ENCODE measurements around the gene MSX2. TPM values are rescaled to one million over a fixed set of nuclear protein-coding genes. Genes with fewer than 3 reads are reported as not detected.

MSX2 gene
- total and polyA plus RNA-seq, 4 donors: 0.34 to 2.1 (median 0.80) TPM

DNA sequence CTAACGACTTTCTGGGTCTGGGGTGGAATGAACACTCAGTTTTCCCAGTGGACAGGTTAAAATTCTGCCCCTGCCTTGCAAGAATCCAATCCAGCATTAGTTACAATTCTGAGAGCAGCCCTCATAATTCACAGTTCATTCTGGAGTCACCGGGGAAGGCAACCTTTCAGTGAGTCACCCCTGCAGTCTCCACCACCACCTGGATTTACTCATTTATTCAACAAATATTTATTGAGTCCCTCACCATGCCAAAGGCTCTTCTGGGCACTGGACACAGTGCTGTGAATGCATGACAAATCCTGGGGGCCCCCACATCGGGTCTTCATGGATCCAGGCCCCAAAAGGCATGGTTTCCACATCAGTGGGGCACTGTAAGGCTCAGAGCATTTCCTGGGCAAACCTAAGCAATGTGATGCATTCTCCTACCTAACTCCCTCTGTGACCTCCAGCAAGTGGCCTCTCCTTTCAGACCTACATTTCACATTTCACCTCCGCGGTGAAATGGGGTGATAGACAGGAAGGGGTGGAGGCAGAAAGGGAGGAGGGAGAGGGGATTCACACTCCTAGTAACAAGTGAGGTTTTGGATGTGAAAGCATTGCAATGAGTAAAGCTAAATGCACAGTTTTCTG lies 6.4 kb upstream of the MSX2 start:
- Histone ChIP-seq H3K27ac (ENCODE audit: low read depth in 1 of 2, low read length in 1 of 2) (no peak overlapping the region), H3K4me3 (no peak overlapping the region), H3K4me1 (ENCODE audit: control insufficient read depth in 5 of 5, insufficient read depth in 5 of 5, low read length in 5 of 5) (peaks cover 0 to 13% (median 2%) of the 10 kb centered on the region in 5 donors), H3K9me3 (ENCODE audit: control insufficient read depth in 4 of 4, insufficient read depth in 3 of 4, low read length in 3 of 4) (peaks cover 0 to 1% (median 0%) of the 10 kb centered on the region in 4 donors), H3K9ac (ENCODE audit: insufficient read depth in 1 of 2, low read length in 2 of 2) (no peak overlapping the region), H3K36me3 (ENCODE audit: control insufficient read depth in 4 of 4, insufficient read depth in 4 of 4, low read length in 4 of 4) (no peaks in the 10 kb centered on the region), H3K27me3 (ENCODE audit: control insufficient read depth in 3 of 3, insufficient read depth in 3 of 3, low read length in 2 of 3) (peaks cover 4 to 87% (median 55%) of the 10 kb centered on the region in 3 donors)
- WGBS, 2 donors: 22 to 23% methylated on average over 5 of the region's 5 CpGs
- TF ChIP-seq, protein P1, sequence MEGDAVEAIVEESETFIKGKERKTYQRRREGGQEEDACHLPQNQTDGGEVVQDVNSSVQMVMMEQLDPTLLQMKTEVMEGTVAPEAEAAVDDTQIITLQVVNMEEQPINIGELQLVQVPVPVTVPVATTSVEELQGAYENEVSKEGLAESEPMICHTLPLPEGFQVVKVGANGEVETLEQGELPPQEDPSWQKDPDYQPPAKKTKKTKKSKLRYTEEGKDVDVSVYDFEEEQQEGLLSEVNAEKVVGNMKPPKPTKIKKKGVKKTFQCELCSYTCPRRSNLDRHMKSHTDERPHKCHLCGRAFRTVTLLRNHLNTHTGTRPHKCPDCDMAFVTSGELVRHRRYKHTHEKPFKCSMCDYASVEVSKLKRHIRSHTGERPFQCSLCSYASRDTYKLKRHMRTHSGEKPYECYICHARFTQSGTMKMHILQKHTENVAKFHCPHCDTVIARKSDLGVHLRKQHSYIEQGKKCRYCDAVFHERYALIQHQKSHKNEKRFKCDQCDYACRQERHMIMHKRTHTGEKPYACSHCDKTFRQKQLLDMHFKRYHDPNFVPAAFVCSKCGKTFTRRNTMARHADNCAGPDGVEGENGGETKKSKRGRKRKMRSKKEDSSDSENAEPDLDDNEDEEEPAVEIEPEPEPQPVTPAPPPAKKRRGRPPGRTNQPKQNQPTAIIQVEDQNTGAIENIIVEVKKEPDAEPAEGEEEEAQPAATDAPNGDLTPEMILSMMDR (IDR thresholded peaks at IDR 0.05; ENCODE audit: control extremely low read depth, extremely low read depth): no peak
- no peak for ATAC-seq (ENCODE audit: insufficient read depth, low FRiP score)
- no peak for DNase-seq

DNA sequence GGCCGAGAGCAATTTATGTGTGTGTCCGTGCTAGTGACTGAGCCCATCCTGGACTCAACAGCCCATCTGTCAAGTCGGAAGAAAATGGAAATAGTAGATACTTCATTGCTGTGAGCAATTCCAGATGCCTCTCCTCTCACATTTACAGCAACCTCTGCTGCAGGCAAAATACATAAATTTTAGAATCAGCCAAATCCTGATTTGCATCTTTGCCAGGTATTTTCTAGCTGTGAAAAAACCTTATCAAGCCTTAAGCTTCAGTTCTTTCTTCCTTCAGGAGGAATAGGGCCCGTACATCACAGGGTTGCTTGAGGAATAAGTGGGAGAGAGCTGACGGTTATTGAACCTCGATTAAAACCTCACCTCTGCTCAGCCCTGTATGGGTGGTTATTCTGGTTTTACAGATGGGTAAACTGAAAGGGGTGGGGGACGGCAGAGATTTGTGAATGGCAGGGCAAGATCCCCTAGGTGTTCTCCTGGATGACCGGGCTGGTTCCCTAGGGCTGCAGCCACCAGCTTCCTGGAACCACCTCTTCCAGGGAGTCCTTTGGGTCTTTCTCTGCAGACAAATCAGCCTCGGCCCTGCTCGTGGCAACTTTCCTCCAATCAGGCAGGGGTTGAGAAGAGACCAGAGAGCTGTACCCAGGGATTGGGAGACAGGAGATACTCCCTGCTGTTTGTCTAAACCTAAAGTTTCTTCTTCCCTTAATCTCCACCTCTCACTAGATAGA lies 5.3 kb upstream of the MSX2 start:
- DNase-seq: no peak
- Histone ChIP-seq H3K9ac (ENCODE audit: insufficient read depth in 1 of 2, low read length in 2 of 2) (no peak overlapping the region), H3K27me3 (ENCODE audit: control insufficient read depth in 3 of 3, insufficient read depth in 3 of 3, low read length in 2 of 3) (peaks cover under 1 to 92% (median 63%) of the 10 kb centered on the region in 3 donors), H3K9me3 (ENCODE audit: control insufficient read depth in 4 of 4, insufficient read depth in 3 of 4, low read length in 3 of 4) (peaks cover 0 to 1% (median 0%) of the 10 kb centered on the region in 4 donors), H3K4me1 (ENCODE audit: control insufficient read depth in 5 of 5, insufficient read depth in 5 of 5, low read length in 5 of 5) (peaks cover 0 to 13% (median 2%) of the 10 kb centered on the region in 5 donors), H3K27ac (ENCODE audit: low read depth in 1 of 2, low read length in 1 of 2) (no peak overlapping the region), H3K4me3 (no peak overlapping the region), H3K36me3 (ENCODE audit: control insufficient read depth in 4 of 4, insufficient read depth in 4 of 4, low read length in 4 of 4) (no peaks in the 10 kb centered on the region)
- 19 to 30% methylated on average over 10 of the region's 10 CpGs for WGBS, 2 donors
- TF ChIP-seq, protein P1 (IDR thresholded peaks at IDR 0.05; ENCODE audit: control extremely low read depth, extremely low read depth): no peak
- ATAC-seq (ENCODE audit: insufficient read depth, low FRiP score): no peak

DNA sequence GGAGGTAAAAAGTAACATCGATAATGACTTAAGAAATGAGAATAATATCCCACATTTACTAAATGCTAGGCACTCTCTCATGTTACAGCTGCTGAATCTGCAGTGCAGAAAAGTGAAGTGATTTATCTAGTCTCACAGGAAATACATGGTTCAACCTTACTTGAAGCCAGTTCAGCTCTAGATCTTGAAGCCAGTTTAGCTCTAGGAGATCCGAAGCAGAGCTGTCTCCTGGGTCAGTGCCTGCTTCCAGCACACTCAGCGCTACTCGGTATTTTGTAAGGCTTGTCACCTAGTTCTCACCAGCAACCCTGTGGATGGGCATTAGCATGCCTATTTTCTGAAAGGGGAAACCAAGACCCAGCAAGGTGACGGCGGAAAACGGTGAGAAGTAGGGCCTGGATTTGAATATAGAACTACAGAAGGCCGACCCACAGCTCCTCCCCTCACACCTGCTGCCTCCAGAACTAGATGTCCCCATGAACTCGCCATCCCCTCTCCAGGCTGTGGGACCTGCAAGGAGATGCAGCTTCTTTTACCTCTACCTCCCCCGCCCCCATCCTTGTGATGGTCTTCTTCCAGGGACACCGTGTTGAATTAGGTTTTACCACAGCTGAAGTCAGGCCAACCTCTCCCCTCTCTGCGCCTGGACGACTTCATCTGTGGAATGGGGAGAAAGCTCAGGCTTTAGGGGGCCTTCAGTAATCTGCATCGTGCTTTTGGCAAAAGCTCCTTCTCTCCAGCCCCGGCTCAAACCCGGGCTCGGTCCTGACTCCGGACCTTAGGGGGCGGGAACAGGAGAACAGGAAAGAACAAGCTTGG lies 4.4 kb upstream of the MSX2 start:
- no peak for DNase-seq

More for the DNA sequence above, 4.4 kb upstream of the MSX2 start:
- TF ChIP-seq, protein P1 (IDR thresholded peaks at IDR 0.05; ENCODE audit: control extremely low read depth, extremely low read depth): no peak
- H3K36me3 ChIP-seq (ENCODE audit: control insufficient read depth in 4 of 4, insufficient read depth in 4 of 4, low read length in 4 of 4): no peaks in the 10 kb centered on the region
- H3K9ac ChIP-seq (ENCODE audit: insufficient read depth in 1 of 2, low read length in 2 of 2): no peak overlapping the region
- H3K27ac ChIP-seq (ENCODE audit: low read depth in 1 of 2, low read length in 1 of 2): no peak overlapping the region
- peaks cover 4 to 88% (median 65%) of the 10 kb centered on the region in 3 donors for H3K27me3 ChIP-seq (ENCODE audit: control insufficient read depth in 3 of 3, insufficient read depth in 3 of 3, low read length in 2 of 3)
- no peak overlapping the region for H3K4me3 ChIP-seq
- H3K4me1 ChIP-seq (ENCODE audit: control insufficient read depth in 5 of 5, insufficient read depth in 5 of 5, low read length in 5 of 5): peaks cover 0 to 19% (median 5%) of the 10 kb centered on the region in 5 donors
- 12 to 27% methylated on average over 19 of the region's 19 CpGs for WGBS, 2 donors
- H3K9me3 ChIP-seq (ENCODE audit: control insufficient read depth in 4 of 4, insufficient read depth in 3 of 4, low read length in 3 of 4): peaks cover 0 to 1% (median 0%) of the 10 kb centered on the region in 4 donors
- no peak for ATAC-seq (ENCODE audit: insufficient read depth, low FRiP score)
